GM18507 (cell line): ENCODE data around the gene ATOH8.

Experiments used
- DNase-seq: peaks from one replicate; pipeline ENCODE4 v3.0.0; 2011; ENCODE audit warnings: low read depth; ENCODE audit not compliant: insufficient read length; ENCODE audit errors: extremely low spot score
- FAIRE-seq: peaks from 2 replicates; lab custom pipeline; 2011; peaks lifted over from hg19 to GRCh38; lab: Jason Lieb, UNC

ATOH8 gene

DNA sequence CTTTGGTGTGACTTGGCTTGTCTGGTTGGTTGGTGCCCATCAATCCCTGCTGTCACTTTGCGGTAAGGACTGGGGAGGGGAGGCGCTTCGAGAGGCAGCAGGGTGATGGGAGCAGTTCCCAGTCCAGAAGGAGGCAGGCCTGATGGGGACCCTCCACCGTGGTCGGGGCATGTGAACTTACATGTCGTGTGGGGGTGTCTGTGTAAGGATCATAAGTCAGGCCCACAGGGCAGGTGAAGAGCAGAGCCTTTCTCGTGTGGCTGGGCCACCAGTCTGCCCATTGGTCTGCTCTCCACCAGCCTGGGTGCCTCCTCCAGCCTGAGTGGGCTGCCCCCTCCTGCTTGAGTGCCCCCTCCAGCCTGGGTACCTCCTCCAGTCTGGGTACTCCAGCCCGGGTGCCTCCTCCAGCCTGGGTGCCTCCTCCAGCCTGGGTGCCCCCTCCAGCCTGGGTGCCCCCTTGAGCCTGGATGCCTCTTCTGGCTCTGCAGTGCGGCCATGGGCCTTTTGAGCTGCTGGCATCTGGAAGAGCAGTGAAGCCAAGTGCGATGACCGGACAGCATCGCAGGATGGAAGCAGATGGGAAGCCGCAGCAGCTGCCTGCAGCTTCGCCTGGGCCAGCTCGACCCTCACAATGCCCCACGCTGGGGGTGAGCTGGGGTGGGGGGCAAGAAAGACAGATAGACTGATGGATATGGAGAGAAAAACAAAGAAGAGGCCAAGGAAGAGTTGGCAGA lies 25.0 kb downstream of the ATOH8 start:
- FAIRE-seq (no peak), DNase-seq (no peak)

DNA sequence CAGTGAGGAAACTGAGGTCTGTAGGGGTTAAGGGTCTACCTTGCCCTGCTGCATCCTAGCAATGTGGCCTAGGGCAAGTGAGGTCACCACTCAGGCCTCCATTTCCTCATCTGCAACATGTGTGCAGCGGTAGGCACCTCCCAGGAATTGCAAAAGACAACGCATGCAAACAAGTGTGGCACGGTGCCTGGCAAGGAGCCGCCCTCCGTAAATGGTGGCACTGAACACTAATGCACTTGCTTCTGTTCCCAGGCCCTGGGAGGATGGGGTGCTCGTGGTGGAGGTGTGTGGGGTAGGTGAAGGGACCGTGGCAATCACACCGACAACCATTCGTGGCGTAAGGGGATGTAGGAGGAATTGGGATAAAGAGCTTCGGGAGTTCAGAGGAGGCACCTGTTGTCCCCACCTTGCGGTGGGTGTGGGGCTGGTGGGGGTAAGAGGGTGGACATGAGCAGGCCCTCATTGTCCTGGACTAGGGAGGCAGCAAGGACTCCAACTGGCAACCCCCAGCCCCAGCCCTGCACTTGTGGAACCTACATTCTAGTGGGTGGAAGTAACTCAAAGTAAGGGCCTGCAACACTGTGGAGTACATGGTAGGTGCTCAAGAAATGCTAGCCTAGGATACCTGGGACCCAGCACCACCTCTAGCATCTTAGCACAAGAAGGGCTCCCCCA lies 26.0 kb downstream of the ATOH8 start:
- DNase-seq, result no peak
- no peak for FAIRE-seq

DNA sequence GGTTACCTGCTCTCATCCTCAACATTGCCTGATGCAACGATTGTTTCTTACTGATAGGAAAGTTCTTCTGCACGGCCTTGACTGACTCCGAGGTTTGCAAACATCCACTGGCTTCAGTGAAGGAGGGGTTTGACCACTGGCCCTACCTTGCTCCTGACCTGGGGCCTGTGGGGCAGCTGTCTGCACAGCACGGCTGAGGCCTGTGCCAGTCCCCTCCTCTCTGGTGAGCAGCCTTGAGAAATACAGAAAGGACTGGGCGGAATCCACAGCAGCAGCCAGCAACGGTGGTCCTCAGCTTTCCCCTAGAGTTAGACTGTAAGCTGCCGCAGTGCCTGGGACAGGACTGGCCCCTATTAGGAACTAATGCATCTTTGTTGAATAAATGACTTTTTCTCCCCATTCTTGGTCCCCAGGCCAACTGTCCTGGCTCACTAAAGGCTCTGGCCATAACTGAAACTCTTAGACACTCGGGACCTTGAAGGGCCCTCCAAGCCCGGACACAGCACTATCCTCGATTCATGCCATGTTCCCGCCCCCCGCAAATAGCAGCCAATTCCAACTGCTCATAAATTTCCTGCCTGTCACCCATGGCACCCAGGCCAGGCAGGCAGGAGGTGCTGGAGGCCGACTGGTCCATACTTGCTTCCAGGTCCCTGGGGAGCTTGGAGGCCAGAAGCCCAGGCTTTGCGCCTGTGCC lies 26.7 kb downstream of the ATOH8 start:
- FAIRE-seq, result no peak
- no peak for DNase-seq

DNA sequence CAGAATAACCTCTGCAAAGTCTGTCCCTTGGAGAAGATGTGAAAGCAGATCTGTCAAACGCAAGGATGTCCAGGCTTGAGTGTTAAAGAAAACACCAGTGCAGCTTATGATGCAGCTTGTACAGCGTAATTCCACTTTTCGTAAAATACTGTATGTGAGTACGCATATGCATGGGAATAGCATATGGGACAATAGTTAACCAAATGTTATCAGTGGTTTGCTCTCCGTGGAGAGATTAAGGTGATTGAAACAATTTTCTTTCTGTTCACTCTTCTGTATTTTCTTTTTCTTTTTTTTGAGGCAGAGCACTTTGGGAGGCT lies 27.2 kb downstream of the ATOH8 start:
- FAIRE-seq (no peak), DNase-seq (no peak)

DNA sequence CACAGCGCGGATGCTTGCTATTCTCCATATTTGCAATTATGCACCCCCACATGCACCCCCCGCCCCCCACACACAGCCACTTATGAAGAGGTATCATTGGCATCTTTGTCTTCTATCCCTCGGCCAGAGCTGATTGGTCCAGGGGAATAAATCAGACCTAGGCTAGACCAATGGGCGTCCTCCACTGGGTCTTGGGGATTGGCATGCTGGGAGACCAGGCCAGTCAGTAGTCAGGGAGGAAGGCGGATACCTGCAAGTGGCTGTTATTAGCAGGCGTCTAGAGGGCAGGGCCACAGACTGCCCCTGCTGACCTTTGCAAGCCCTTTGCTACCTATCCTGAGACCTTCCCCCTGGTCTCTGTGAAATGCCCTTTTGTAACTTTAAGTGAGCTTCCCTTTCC lies 30.0 kb downstream of the ATOH8 start:
- no peak for FAIRE-seq
- no peak for DNase-seq

DNA sequence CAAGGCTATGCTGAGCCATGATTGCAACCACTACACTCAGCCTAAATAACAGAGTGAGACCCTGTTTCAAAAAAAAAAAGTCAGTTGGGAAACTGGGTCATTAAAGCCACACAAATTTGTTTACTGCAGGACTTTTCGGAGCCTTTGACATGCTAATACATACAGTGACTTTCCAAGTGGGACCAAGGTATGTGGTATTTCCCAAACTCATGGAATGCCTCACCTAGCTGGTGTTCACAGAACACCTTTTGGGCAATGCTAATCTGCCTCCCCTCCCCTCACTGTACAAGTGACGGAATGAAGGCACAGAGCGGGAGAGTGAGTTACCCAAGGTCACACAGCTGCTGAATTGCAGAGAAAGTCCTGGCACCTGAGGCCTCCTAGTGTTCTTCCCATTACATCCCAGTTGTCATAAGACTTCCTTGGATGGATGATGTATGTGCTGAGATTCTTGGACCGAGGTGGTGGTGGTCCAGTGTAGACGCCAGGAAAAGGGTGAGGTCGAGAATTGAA lies 30.7 kb downstream of the ATOH8 start:
- FAIRE-seq, result no peak
- no peak for DNase-seq

DNA sequence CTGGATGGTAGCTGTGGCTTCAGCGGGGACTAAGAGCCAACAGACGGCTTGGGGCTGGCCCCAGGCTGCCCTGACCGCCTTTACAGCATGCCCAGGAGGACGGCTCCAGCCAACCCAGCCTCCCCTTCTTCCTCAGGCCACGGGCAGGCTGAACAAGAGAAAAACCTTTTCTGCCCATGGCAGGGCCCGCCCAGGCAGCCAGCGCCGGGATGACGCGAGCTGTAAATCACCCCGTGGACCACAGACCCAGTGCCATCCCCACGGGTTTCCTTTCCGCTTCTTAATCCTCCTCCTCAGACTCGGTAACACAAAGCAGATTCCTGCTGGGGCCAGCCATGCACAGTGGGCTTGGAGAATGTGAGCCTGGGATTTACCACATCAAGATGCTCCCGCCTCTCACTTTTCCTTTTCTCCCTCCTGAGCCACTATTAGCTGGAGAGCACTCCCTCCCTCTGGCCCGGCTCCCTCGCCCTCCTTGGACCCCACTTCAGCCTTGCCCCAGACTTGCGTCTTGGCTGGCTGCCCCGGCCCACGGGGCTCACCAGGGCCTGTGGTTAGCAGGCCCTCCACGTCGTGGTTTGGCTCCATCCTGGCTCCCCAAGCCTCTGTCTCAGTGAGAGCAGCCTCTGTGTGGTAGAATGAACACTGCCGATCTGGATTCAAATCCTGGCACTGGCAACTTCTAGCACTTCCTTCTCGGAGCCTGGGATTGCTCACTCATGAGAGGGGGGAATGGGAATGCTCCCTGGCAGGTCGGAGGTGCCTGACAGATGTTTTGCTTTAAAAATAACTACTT lies 31.4 kb downstream of the ATOH8 start:
- no peak for DNase-seq

DNA sequence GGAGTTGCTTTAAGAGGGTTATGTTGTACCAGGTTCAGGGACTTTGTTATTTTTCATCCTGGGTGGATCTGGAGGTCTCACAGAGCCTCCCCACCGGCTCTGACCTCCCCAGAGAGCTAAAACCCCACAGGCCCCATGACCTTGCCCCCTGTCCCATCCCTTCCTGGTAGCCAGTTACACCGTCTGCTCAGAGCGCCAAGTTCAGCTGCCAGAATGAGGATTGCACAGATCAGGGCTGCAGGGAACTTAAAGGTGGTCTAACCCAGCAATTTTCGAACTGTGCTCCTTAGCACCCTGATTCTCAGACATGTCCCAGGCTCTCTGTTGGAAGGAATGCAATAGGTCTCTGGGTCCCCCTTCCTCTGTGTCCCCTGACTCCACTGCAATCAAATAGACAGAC lies 32.1 kb downstream of the ATOH8 start:
- DNase-seq (no peak), FAIRE-seq (no peak)

More for the DNA sequence above, 31.4 kb downstream of the ATOH8 start:
- no peak for FAIRE-seq

DNA sequence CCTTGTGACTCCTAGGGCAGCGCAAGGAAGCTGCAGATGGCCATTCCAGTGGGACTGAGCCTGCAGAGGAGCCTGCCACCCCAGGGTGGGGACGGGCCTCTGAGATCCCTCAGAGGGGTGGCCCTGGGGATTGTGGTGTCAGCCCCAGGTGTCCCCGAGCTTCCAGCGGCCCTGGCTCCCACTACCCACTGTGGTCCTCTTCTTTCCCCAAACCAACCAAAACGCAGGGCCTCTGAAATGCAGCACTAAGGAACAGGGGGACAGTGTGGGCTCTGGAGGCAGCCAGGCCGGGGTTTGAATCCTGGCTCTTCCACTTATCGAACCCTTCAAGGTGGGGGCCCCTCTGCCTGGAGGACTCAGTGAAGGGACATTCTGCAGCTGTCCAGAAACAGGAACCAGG lies 32.7 kb downstream of the ATOH8 start:
- DNase-seq, result no peak
- FAIRE-seq, result no peak

DNA sequence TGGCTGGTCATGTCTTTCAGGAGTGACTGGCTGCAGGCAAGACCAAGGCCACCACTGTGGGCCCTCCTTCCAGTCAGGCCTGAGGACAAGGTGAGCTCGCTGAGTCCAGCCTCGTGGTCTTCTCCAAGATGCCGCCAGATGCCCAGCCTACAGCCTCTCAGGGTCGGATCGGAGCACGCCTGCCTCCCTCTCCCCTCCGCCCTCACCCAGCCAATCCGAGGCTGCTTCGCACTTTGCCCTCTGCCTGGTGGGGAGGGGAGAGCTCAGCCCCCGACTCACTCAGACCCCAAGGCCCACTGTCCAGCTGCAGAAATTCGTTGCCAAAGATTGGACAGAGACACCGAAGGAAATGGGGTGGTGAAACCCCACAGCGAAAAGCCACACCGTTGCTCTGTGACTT lies 33.1 kb downstream of the ATOH8 start:
- DNase-seq (no peak), FAIRE-seq (no peak)

DNA sequence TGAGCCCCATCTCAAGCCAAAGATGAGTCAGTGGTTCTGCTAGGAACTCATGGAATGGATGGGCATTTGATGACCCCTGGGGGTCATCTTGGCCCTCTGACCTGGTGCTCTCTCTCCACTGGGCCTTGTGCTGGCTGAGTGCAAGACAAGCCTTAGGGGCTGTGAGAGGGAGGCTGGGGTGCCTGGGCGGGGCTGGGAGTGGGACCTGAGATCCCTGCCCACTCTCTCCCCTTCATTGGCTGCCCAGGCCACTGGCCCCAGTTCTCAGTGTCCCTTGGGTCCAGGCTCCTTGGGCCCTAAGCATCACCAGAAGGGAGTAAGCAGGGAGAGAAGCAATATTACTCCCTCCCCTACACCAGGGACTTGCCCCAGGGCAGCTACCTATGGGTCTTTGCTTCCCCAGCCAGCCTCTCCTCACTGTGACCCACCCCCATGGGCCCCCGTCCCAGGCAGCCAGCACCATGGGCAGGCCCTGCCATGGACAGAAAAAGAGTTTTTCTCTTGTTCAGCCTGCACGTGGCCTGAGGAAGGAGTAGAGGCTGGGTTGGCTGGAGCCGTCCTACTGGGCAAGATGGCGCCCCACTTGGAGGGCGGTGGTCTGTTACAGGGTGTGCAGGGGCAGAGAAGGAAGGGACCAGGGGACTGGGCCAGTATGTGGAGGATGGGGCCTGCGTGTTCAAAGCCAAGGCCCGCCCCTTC lies 33.6 kb downstream of the ATOH8 start:
- FAIRE-seq, result no peak

DNA sequence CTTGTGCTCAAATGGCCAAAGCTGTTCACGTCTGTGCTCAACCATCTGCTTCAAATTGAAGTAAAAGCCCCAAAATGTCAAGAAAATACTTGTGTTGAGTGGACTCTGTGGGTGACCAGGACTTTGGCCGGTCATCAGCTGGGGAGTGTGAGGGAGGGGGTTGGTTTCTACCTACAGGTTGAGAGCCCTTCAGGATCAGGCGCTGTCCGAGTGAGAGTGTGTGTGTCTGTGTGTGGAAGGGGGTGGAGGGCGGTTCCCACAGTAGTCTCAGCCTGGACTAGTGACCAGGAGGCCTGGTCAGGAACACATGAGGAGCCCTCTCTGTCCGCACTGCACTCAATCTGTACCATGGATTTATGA lies 34.2 kb downstream of the ATOH8 start:
- DNase-seq (no peak), FAIRE-seq (no peak)

More for the DNA sequence above, 33.6 kb downstream of the ATOH8 start:
- no peak for DNase-seq

DNA sequence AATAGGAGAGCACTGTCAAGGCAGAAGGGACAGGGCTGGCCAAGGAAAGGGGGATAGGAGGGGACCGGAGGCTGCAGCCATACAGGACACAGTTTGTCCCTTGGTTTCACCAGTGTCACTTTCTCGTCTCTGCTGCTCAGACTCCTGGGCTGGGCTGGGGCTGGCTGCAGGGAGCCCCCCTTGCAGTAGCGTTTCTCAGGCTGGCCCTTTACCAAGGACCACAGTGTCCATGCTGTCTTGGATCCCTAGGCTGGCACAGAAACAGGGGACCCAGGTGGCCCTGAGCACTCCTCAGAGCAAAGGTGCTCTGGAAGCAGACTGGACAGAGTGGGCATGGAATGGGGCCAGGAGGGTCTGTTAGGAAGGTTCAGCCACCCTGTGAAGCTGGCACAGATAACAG lies 34.8 kb downstream of the ATOH8 start:
- DNase-seq, result no peak
- no peak for FAIRE-seq

DNA sequence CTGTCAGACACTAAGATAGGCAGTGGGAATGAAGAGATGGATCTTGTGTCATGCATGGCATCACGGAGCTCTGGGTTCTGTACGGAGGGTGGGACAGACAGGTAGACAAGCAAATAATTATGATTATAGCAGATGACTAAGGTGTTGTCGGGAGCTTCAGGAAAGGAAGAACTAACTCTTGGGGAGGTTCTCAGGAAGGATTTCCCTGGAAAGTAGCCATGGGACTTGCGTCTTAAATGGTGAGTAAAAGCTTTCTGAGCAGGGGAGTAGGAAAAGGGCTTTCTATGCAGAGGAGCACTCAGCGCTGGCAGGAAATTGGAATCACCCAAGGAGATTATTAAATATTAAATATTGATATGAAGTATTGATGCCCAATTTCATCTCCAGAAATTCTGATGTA lies 35.5 kb downstream of the ATOH8 start:
- no peak for FAIRE-seq
- no peak for DNase-seq

DNA sequence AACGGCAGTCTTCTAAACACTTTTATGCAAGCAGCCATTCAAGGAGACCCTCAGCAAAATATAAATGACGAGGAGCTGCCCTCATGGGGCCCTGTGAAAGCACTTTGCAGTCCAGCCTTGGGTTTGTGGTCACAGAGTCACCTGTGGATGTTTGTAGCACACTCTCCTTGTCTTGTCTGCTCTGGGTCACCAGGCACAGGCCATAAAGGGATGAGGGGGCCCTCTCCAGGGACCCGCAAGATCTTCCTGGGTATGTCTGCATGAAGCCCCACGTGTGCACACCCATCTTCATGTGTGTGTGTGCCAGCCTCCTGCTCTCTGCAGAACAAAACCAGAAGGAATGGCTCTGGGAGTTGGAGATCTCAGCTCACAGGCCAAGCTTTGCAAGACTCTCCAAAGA lies 36.2 kb downstream of the ATOH8 start:
- FAIRE-seq (no peak), DNase-seq (no peak)

DNA sequence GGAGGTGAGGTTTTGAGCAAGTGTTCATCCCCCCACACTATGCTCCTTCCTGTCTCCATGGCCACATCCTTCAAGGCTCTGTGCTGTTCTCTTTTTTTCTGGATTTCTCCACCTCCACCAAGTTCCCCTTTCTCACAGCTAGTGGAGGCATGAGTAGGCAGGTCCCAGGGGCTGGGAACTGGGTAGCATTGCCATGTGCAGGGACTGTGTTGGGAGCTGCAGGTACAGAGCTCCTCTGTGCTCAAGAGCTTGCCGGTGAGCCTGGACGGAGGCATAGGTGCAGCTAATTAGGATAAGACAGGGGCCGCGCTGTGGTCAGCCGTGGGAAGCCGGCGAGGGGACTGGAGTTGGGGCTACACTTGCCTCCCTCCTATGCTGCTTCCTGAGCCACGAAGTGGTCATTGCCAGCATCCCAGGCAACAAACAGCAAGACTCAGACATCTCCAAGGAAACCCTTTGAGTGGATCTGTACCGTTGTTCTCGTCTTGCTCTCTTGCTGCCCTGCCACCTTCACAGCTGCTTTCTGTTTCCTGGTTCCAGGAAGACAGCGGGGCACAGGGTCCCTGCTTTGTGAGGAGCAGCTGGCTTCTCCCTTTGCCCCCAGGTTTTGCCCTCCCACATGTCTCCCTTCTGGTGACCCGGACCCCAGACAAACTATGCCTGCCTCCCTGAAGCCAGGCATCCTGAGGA lies 36.9 kb downstream of the ATOH8 start:
- DNase-seq (no peak), FAIRE-seq (no peak)

DNA sequence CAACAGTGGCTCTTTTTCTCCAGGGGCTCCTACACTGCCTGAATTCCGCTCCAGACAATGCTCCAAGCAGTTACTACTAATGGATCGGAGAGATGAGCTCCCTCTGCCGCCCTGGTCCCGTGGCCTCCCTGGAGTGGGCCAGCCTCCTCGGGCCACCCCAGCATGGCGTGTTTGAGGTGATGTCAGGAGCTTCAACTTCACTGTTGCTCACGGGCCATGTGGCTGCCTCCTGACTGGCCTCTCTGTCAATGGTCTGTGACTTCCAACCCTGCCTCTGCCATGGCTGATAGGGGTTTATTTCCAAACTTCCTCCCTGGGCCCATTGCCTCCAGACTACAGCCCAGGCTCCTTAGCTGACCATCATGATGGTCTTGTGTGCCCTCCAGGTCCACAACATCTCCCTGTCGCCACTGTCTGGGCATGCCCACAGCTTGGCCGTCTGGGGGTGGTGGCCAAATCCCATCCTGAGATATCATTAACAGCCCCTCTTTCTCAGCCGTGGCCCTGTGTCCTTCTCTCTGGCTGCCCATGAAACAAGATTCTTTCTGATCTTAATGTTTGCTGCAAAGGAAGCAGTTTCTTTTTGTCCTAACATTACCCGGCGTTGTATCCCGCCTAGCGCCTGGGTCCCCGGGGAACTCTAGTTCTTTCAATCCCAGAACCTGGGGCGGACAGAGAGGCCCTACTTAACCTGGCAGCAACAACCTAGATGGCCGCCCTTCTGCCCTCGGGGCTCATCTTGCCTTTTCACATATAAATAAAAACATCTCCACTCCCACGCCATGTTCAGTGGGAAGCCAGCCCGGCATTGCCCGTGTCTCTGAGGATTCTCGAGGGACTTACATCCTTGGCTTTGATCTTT lies 38.1 kb downstream of the ATOH8 start:
- DNase-seq (no peak), FAIRE-seq (no peak)

DNA sequence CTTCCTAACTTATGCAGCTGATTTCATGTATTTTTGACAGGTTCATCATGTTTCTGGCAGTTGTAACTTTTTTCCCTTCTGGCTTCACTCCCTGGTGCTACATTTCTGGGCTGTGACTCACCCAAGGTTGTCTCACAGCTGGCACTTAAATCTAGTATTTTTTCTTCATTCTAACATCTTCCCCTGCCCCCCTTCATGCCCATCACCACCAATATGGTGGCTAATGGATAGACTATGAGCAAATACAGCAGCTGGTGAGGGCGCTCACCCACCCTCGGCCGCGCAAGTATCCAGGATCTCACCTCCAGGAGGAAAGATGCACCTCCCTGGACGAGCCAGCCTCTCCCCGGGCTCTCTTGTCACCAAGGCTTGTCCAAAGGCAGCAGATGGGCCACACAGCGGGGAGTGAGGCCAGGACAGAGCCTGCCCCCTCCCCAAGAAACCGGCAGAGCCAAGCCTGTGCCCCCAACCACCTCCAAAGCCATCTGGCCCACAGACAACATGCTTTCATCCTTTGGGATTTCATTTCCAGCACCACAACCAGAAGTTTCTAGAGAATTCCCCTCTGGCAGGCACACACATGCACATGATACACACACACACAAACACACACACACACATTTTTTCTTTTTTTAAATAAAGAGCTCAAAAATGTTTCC lies 39.1 kb downstream of the ATOH8 start:
- no peak for FAIRE-seq
- no peak for DNase-seq
